HG03521 (cell line): ENCODE results near the gene ZRANB1.

Experiments used
- ATAC-seq: cut with Tn5 transposase; IDR thresholded peaks from one replicate; pipeline ENCODE4 v1.9.1; 2021; ENCODE audit warnings: mild to moderate bottlenecking, moderate library complexity; ENCODE audit not compliant: unreplicated experiment

ZRANB1 gene

GRCh38 chr10:124962421-124962820 lies 20.5 kb downstream of the ZRANB1 start:
- ATAC-seq = no peak

- ATAC-seq = no peak
Observed at GRCh38 chr10:124963866-124964720, 22.2 kb downstream of the ZRANB1 start.

GRCh38 chr10:124966008-124966407 lies 24.1 kb downstream of the ZRANB1 start:
- no peak for ATAC-seq

DNA sequence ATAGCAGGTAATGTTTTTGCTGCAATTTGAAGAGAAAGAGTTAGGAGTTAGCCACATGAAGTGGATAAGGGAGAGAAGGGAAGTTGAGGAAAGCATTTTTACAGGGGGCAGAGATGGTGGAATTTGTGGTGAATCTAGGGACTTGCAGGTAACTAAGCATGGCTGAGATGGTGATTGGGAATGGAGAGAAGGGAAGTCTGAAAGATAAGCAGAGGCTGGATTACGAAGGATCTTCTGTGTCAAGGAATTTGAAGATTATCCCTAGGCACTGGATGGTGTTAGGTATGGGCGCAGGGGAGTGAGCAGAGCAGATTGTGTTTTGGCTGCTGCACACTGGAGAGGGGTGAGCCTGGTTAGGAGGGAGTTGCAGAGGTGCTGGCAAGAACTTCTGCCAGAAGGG lies 25.3 kb downstream of the ZRANB1 start:
- ATAC-seq = no peak

- ATAC-seq = no peak
Observed at GRCh38 chr10:124971276-124971675, 29.4 kb downstream of the ZRANB1 start.

DNA sequence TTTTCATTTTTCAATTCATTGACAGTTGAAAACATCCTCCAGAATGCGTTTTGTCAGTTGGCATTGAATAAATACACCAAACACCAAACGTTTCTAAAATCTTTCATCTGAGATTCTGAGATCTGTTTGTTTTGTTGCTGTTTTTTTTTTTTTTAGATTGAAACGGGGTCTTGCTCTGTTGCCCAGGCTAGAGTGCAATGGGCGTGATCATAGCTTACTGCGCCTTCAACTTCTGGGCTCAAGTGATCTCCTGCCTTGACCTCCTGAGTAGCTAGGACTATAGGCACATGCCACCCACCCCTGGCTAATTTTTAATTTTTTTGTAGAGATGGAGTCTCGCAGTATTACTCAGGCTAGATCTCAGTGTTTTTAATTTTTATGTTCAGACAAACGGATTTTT lies 30.7 kb downstream of the ZRANB1 start:
- ATAC-seq = no peak

DNA sequence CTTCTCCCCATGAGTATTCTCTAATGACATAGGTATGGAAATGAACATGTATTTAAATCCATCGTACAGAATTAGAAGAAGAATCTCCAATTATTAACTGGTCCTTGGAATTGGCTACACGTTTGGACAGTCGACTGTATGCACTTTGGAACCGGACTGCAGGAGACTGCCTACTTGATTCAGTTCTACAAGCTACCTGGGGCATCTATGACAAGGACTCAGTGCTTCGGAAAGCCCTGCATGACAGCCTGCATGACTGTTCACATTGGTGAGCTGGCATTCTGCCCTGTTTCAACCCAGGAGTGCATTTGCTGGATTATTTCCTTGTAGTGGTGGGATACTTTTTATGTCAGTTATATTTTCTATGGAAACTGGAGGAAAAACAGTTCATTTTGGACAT lies 32.2 kb downstream of the ZRANB1 start:
- ATAC-seq = no peak

DNA sequence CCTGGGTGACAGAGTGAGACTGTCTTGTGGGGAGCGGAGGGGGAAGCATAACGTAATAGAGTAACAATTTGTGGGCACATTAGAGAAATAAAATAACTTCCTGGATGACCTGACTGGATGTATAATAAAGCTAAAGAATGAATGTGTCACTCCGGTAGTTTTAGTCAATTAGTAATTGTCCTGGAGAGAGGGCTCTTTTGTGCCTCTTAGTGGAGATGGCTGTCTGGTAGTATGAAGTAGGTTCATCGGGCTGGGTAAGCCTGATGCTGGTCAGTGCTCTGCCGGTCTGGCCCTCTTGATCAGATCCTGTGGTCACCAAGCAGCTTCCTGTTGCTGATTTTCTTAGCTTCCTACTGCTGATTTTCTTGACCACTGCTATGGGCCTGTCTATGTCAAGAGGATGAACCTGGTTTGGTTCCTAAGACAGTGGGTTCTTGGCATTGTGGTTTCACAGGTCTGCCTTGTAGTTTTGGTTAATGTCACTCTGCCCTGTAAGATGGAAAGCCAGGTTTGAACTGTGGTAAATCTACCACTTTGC lies 34.1 kb downstream of the ZRANB1 start:
- ATAC-seq = no peak

DNA sequence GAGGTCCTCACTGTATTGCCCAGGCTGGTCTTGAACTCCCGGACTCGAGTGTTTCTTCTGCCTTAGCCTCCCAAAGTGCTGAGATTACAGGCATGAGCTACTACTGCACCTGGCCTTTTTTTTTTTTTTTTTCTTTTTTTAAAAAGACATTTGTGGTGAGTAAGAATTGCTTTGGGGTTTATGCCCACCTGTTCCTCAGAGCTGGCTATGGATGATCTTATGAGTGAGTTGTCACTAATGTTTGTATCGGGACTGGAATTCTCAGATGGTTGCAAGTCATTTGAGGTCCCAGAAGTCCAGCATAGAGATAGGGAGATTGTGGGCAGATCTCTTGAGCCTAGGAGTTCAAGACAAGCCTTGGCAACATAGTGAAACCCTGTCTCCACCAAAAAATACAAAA lies 35.2 kb downstream of the ZRANB1 start:
- no peak for ATAC-seq

DNA sequence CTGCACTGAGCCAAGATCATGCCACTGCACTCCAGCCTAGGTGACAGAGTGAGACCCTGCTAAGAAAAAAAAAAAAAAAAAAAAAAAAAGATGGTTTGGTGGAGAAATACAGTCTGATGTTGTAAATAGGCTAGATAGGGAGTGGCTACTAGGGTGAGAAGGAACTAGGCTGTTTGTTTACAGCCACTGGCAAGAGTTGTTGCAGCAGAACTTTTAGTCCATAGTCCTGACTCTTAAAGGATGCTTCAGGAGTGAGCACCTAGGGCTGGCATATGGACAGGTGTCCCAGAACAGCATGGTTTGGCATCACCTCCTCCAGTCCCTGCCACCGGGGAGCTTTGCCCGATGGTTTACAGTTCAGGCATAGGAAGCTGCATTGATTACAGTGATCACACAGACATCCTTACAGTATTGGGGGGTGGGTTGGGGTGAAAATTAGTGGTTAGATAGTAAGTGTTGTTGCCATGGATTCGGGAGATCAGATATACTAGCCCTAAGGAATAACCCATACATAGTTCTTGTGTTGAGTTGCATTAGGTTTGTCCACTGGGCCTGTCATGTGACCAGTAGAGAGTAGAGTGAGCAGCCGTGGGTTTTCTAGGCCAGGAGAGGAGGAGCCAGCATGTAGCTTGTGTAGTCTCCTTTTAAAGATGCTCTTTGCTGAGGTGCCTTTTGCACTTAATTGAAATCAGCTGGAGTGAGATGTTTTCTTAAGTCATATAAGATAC lies 35.9 kb downstream of the ZRANB1 start:
- ATAC-seq = no peak

DNA sequence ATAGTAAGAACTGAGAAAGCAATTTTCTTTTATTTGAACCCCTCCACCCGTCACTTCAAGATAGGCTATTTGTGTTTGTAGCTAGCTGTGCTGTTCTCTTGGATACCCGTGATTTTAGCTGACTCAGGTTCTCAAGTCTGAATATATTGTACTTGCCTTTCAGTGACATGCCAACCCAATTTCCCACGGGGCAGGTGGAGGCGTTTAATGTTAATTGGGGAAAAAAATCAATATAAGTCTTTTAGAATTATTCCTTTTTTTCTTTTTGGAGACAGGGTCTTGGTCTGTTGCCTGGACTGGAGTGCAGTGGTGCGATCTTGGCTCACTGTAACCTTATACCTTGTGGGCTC lies 36.4 kb downstream of the ZRANB1 start:
- no peak for ATAC-seq

DNA sequence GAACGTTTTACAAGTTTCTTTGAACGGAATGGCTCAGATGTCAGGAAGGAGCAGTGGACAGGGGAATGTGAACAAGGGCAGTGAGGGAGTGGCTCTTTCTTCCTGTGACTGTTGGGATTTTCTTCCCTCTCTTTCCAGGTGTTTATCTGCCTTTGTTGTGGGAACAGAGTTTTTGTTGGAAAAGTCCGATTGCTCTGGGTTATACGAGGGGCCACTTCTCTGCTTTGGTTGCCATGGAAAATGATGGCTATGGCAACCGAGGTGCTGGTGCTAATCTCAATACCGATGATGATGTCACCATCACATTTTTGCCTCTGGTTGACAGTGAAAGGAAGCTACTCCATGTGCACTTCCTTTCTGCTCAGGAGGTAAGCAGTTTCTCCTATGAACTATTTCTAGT lies 41.4 kb downstream of the ZRANB1 start:
- ATAC-seq = no peak

DNA sequence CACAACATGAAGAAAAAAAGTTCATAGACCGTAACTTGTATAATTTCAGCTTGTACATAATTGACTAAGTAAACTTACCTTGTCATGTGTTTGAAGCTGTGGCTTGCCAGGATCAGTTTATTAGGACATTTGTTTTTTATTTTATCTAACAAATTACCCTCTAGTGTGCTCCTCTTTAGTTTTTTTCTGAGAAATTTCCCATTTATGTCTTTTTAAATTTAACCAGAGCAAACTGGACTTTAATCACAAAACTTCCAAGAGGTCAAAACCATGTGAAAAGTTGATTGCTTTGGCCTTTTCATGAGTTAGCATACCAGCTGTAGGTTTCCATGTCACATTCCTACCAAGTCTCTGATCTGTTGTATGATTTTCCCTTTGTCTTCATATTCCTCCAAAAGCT lies 42.5 kb downstream of the ZRANB1 start:
- ATAC-seq = no peak

DNA sequence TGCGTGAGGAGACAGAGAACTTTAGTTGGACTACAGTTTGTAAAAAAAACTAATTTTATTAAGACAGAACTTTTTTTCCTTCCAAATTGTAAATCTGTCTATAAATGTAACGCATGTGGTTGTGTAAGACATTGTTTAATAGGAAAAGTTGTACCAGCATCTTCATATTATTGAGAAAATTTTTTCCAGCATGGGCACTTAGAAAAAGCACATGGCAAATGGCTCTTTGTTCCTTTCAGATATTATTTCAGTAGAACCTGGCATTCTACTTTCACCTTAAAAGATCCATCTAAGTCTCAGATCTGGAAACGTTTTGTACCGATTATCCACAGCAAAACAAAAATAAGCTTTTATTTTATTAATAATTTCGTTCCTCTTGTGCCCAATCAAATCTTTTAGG lies 43.2 kb downstream of the ZRANB1 start:
- no peak for ATAC-seq

GRCh38 chr10:124987788-124988187 lies 45.9 kb downstream of the ZRANB1 start:
- no peak for ATAC-seq

- peak; percentile 44 for ATAC-seq
Observed at GRCh38 chr10:124988753-124989152, 46.8 kb downstream of the ZRANB1 start.

GRCh38 chr10:124989526-124989925 lies 47.6 kb downstream of the ZRANB1 start:
- ATAC-seq = no peak

DNA sequence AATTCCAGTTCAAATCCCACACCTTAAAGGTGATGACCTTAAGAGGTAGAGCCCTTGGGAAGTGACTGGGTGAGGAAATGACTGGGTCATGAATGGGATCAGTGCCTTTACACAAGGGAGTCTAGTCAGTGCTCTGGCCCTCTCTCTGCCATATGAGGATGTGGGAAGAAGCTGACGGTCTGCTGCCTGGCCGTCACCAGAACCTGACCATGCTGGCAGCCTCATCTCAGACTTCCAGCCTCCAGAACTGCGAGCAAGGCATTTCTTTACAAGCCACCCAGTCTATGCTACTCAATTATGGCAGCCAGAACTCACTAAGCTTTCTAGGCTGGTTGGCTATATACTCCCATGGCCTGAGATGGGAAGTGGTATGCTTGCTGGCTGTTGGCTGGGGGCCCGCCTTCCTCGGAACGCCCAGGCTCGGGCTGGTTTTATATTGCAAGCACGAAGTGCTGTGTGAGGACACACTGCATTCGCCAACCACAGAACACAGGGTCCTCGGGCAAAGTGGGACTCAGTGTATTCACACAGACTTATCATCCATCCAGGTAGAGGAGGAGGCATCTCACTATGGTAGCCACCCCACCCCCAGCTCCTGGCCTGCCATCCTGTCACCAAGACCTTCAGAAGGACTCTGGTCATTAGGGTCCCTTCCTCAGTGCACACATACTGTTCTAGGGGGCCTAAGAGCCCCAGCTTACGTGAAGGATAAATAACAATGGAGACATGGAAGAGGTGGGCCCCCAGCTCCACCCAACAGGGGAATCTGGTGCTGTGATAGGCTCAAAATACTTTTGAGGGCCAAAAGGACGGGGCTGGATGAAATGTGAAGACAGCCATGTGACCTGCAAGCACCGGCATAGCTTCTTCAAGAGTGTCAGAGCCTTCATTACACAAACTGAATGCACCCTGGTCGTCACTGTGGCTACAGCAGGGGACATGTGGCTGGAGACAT lies 49.0 kb downstream of the ZRANB1 start:
- ATAC-seq = no peak

GRCh38 chr10:124991835-124992234 lies 49.9 kb downstream of the ZRANB1 start:
- no peak for ATAC-seq

DNA sequence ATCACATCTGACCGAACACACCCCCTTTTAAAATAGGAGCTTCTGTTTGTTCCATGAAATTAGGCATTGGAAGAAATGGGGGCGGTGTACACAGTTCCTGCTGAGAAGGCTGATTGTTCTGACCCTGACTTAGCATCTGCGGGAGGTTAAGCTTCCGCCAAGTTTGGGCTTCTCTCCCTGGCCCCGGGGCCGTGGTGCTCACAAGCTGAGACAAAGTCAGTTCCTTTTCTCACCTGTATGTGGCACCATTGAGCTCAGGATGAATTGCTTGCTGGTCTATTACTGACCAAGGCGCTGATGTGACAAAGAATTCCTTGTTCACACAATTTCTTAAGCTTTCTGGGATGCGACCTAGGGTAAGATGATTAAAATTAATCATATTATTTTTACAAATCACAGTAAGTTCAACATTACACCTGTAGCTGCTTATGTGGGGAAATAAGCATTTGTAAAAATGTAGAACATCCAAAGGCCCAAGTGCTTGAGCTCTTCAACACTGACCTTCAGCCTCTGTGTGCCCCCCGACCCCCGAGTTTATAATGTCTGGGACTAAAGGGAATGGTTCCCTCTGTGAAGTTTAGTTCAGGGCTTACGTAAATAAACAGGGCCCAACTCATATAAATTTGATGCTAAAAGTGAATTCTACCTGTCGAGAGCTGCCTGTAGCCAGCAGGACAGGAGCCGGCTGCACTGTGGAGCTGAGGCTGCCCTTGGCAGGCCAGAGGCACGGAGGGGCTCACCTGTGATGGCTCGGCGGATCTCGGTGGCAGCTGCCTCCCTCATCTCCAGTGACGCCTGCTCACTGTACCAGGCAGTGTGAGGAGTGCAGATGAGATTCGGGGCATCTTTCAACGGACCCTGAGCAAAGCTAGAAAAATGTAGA lies 50.8 kb downstream of the ZRANB1 start:
- ATAC-seq = no peak
